SU-DHL-6 (cell line): Measurements from ENCODE around the gene ELOB.

ENCODE experiments used
- H2AFZ ChIP-seq: fragments of 200-600 bp; sonication (generic); 2 replicates; pipeline ENCODE4 v1.6.1; 2014; ENCODE audit warnings: low read depth, mild to moderate bottlenecking, moderate library complexity, mixed read lengths, antibody characterized with exemption, low read length; ENCODE audit not compliant: severe bottlenecking
- H3F3A ChIP-seq: fragments of 200-600 bp; shearing (Covaris generic); 2 replicates; pipeline ENCODE4 v1.6.0; 2016; ENCODE audit warnings: antibody characterized with exemption, mild to moderate bottlenecking; ENCODE audit not compliant: insufficient read depth
- H3K27ac ChIP-seq: fragments of 200-600 bp; sonication (generic); 2 replicates; pipeline ENCODE4 v1.5.1; 2016; ENCODE audit warnings: low read depth, mild to moderate bottlenecking, low read length, moderate library complexity, mixed read lengths
- H3K27me3 ChIP-seq: fragments of 200-600 bp; sonication (generic), shearing (Covaris generic); 2 replicates; pipeline ENCODE4 v1.6.0; 2014; ENCODE audit warnings: mild to moderate bottlenecking, low read length
- H3K36me3 ChIP-seq: fragments of 200-600 bp; sonication (generic); 2 replicates; pipeline ENCODE4 v1.6.1; 2014; ENCODE audit warnings: mild to moderate bottlenecking, low read length, mixed read lengths
- H3K4me2 ChIP-seq: fragments of 300-600, 200-600 bp; shearing (Covaris generic), sonication (generic); 2 replicates; pipeline ENCODE4 v1.6.0; 2014; ENCODE audit warnings: low read length, low read depth, mild to moderate bottlenecking; ENCODE audit not compliant: poor library complexity, severe bottlenecking
- H3K4me3 ChIP-seq: fragments of 200-600 bp; sonication (generic); 2 replicates; pipeline ENCODE4 v1.5.1; 2014; ENCODE audit warnings: antibody characterized with exemption, low read length, mild to moderate bottlenecking, mixed read lengths; ENCODE audit not compliant: insufficient read depth, poor library complexity, severe bottlenecking
- H3K79me2 ChIP-seq: fragments of 200-600 bp; sonication (generic); 2 replicates; pipeline ENCODE4 v1.6.1; 2014; ENCODE audit warnings: mild to moderate bottlenecking, low read length, moderate library complexity; ENCODE audit not compliant: insufficient read depth
- H3K9ac ChIP-seq: fragments of 200-600 bp; sonication (generic); 2 replicates; pipeline ENCODE4 v1.7.0; 2014; ENCODE audit warnings: mild to moderate bottlenecking, low read length
- H3K9me2 ChIP-seq: fragments of 200-600 bp; sonication (generic); replicated peaks from 2 replicates; pipeline ENCODE4 v1.6.1; 2014; ENCODE audit warnings: low read length; ENCODE audit not compliant: insufficient read depth
- H3K9me3 ChIP-seq: fragments of 200-600 bp; sonication (generic); 2 replicates; pipeline ENCODE4 v1.6.1; 2014; ENCODE audit warnings: low read length, mixed read lengths; ENCODE audit not compliant: insufficient read depth
- H4K20me1 ChIP-seq: fragments of 200-600 bp; sonication (generic); 2 replicates; pipeline ENCODE4 v1.6.1; 2014; ENCODE audit warnings: low read depth, mild to moderate bottlenecking, antibody characterized with exemption, low read length, moderate library complexity, mixed read lengths
- CTCF ChIP-seq: fragments of 200-600 bp; sonication (generic); IDR thresholded peaks from one replicate; pipeline ENCODE4 v1.5.1; 2017; ENCODE audit warnings: antibody characterized with exemption, mild to moderate bottlenecking, low read length, moderate library complexity; ENCODE audit not compliant: insufficient read depth, poor library complexity, severe bottlenecking
- EZH2phosphoT487 ChIP-seq: fragments of 200-600 bp; sonication (generic), shearing (Covaris generic); conservative IDR thresholded peaks from 2 replicates; pipeline ENCODE4 v1.6.1; 2018; ENCODE audit warnings: mild to moderate bottlenecking, antibody characterized with exemption, low read length, moderate library complexity, mixed read lengths

The ELOB gene

GRCh38 chr16:2785101-2785991, 8.3 kb upstream of the ELOB start:
- H3K4me2 ChIP-seq: no peak overlapping the region
- no peaks in the 10 kb centered on the region for H3K36me3 ChIP-seq
- H3K9ac ChIP-seq: no peak overlapping the region
- no peaks in the 10 kb centered on the region for H3K79me2 ChIP-seq
- no peaks in the 10 kb centered on the region for H3F3A ChIP-seq
- H3K4me3 ChIP-seq: no peak overlapping the region
- no peaks in the 10 kb centered on the region for H3K27me3 ChIP-seq
- no peaks in the 10 kb centered on the region for H4K20me1 ChIP-seq
- no peaks in the 10 kb centered on the region for H3K9me3 ChIP-seq
- no peak for TF ChIP-seq CTCF
- no peak for TF ChIP-seq EZH2phosphoT487
- no peaks in the 10 kb centered on the region for H3K9me2 ChIP-seq
- no peak overlapping the region for H2AFZ ChIP-seq
- no peak overlapping the region for H3K27ac ChIP-seq

GRCh38 chr16:2784358-2785100, 7.4 kb upstream of the ELOB start:
- no peak overlapping the region for H3K4me3 ChIP-seq
- TF ChIP-seq EZH2phosphoT487 (no peak), CTCF (no peak)
- H3K36me3 ChIP-seq: no peaks in the 10 kb centered on the region
- H3F3A ChIP-seq: no peaks in the 10 kb centered on the region
- no peaks in the 10 kb centered on the region for H3K9me3 ChIP-seq
- no peak overlapping the region for H2AFZ ChIP-seq
- H4K20me1 ChIP-seq: no peaks in the 10 kb centered on the region
- H3K27me3 ChIP-seq: no peaks in the 10 kb centered on the region
- no peak overlapping the region for H3K4me2 ChIP-seq
- no peak overlapping the region for H3K27ac ChIP-seq
- H3K9ac ChIP-seq: no peak overlapping the region
- no peaks in the 10 kb centered on the region for H3K79me2 ChIP-seq
- H3K9me2 ChIP-seq: no peaks in the 10 kb centered on the region

GRCh38 chr16:2783581-2784357, 6.7 kb upstream of the ELOB start:
- H3K27me3 ChIP-seq: no peaks in the 10 kb centered on the region
- no peaks in the 10 kb centered on the region for H3K9me3 ChIP-seq
- no peak overlapping the region for H3K27ac ChIP-seq
- H3K4me3 ChIP-seq: no peak overlapping the region
- H3F3A ChIP-seq: no peaks in the 10 kb centered on the region
- no peak overlapping the region for H3K4me2 ChIP-seq
- no peak overlapping the region for H3K9ac ChIP-seq
- no peaks in the 10 kb centered on the region for H4K20me1 ChIP-seq
- H3K79me2 ChIP-seq: no peaks in the 10 kb centered on the region
- no peak overlapping the region for H2AFZ ChIP-seq
- no peaks in the 10 kb centered on the region for H3K9me2 ChIP-seq
- no peaks in the 10 kb centered on the region for H3K36me3 ChIP-seq
- TF ChIP-seq CTCF (no peak), EZH2phosphoT487 (no peak)
